NT2/D1 (cell line): Measurements from ENCODE around the gene RGS19.

Source experiments
- YY1 ChIP-seq: IDR thresholded peaks from 2 replicates; pipeline ENCODE4 v1.6.1; 2011; ENCODE audit not compliant: insufficient read length, insufficient read depth
- ZNF274 ChIP-seq: IDR thresholded peaks from 2 replicates; pipeline ENCODE4 v1.6.1; 2011; ENCODE audit warnings: mild to moderate bottlenecking, low read depth, low read length

DNA sequence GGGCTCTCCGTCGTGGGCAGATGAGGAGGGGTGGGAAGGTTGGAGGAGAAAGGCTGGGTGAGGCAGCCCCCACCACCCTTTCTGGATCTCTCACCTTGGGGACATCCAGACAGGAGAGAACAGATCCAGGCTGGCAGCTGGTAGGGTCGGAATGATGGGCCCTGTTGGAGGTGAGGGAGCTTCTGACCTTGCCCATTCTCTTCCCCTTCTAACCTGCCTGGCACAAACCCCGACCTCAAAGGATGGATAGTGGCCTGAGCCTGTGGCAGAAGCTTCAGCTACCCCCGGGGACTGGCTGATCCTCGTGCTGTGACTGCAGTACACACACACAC is 34.1 kb upstream of the RGS19 start:
- TF ChIP-seq ZNF274 = no peak
- no peak for TF ChIP-seq YY1
